ENCODE measurements around the gene AGAP2.
"Not testable (repeated sequence)": the region's sequence is repeated elsewhere in the genome, so short reads cannot be mapped to it uniquely, and the experiment has no call there.

AGAP2 gene

GRCh38 chr12:57735198-57735855, 3.2 kb downstream of the AGAP2 start:
- DNase-seq: peak; percentile 28

- DNase-seq: no peak
Measured at GRCh38 chr12:57734591-57734990, 4.0 kb downstream of the AGAP2 start.

- no peak for DNase-seq
Measured at GRCh38 chr12:57733928-57734327, 4.6 kb downstream of the AGAP2 start.

GRCh38 chr12:57732726-57733593, 5.6 kb downstream of the AGAP2 start:
- DNase-seq: no peak

- no peak for DNase-seq
Measured at GRCh38 chr12:57732270-57732669, 6.3 kb downstream of the AGAP2 start.

- DNase-seq: no peak
Measured at GRCh38 chr12:57731411-57732080, 7.0 kb downstream of the AGAP2 start.

- no peak for DNase-seq
Measured at GRCh38 chr12:57730336-57731067, 8.0 kb downstream of the AGAP2 start.

- DNase-seq: no peak
Measured at GRCh38 chr12:57729321-57729844, 9.2 kb downstream of the AGAP2 start.

GRCh38 chr12:57727758-57728395, 10.7 kb downstream of the AGAP2 start:
- DNase-seq: no peak

- DNase-seq: no peak
Measured at GRCh38 chr12:57726884-57727757, 11.4 kb downstream of the AGAP2 start.

GRCh38 chr12:57726151-57726883, 12.2 kb downstream of the AGAP2 start:
- DNase-seq: peak; percentile 90

- no peak for DNase-seq
Measured at GRCh38 chr12:57725851-57726150, 12.7 kb downstream of the AGAP2 start.

GRCh38 chr12:57724936-57725740, 13.4 kb downstream of the AGAP2 start:
- DNase-seq: no peak

GRCh38 chr12:57724003-57724935, 14.3 kb downstream of the AGAP2 start:
- no peak for DNase-seq

- no peak for DNase-seq
Measured at GRCh38 chr12:57723630-57723962, 14.9 kb downstream of the AGAP2 start.

GRCh38 chr12:57722716-57723629, 15.6 kb downstream of the AGAP2 start:
- DNase-seq: no peak

GRCh38 chr12:57721846-57722608, 16.5 kb downstream of the AGAP2 start:
- not testable (repeated sequence) for DNase-seq
